ENCODE data around the gene TSEN54.

DNA sequence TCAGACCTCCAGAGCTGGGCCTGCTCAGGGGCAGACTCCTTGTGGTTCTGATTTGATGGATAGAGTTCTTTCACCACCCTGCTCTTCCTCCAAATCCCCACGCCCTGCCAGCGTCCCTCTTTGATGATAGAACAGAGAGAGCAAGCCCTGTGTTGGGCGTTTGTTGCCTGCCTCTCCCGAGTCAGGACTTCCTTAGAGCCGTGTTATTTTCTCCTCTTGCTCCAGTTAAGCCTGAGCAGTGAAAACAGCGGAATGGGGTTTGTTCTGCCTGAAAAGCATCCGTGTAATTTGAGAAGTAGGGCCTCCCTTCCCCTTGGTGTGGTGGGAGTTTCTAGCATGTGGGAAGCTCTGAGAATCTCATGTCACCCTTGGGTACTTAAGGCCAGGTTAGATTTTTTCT lies 37.8 kb upstream of the TSEN54 start:
- TF ChIP-seq, protein P1, sequence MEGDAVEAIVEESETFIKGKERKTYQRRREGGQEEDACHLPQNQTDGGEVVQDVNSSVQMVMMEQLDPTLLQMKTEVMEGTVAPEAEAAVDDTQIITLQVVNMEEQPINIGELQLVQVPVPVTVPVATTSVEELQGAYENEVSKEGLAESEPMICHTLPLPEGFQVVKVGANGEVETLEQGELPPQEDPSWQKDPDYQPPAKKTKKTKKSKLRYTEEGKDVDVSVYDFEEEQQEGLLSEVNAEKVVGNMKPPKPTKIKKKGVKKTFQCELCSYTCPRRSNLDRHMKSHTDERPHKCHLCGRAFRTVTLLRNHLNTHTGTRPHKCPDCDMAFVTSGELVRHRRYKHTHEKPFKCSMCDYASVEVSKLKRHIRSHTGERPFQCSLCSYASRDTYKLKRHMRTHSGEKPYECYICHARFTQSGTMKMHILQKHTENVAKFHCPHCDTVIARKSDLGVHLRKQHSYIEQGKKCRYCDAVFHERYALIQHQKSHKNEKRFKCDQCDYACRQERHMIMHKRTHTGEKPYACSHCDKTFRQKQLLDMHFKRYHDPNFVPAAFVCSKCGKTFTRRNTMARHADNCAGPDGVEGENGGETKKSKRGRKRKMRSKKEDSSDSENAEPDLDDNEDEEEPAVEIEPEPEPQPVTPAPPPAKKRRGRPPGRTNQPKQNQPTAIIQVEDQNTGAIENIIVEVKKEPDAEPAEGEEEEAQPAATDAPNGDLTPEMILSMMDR (IDR thresholded peaks at IDR 0.05), result no peak
- TF ChIP-seq ELF1 (IDR thresholded peaks at IDR 0.05), result no peak
- no peak for TF ChIP-seq POLR2AphosphoS5 (IDR thresholded peaks at IDR 0.05; ENCODE audit: low read depth, low read length)
- TF ChIP-seq, protein P2, sequence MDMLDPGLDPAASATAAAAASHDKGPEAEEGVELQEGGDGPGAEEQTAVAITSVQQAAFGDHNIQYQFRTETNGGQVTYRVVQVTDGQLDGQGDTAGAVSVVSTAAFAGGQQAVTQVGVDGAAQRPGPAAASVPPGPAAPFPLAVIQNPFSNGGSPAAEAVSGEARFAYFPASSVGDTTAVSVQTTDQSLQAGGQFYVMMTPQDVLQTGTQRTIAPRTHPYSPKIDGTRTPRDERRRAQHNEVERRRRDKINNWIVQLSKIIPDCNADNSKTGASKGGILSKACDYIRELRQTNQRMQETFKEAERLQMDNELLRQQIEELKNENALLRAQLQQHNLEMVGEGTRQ (IDR thresholded peaks at IDR 0.05; ENCODE audit: borderline replicate concordance, low read depth, low read length), result no peak
- no peak for TF ChIP-seq FOXJ3 (CRISPR knock-in tag; IDR thresholded peaks at IDR 0.05)
- no peak for TF ChIP-seq EZH2phosphoT487 (IDR thresholded peaks at IDR 0.05; ENCODE audit: borderline replicate concordance, low read depth)
- no peak for TF ChIP-seq CHD2 (IDR thresholded peaks at IDR 0.05; ENCODE audit: low read length, partially characterized antibody)
